Measurements from ENCODE around the gene PIH1D2. TPM values are rescaled to one million over a fixed set of nuclear protein-coding genes. Genes with fewer than 3 reads are reported as not detected.

The PIH1D2 gene
- total and polyA plus RNA-seq, 2 donors (not counting 3 experiments of a cell fraction or from before 2014, with no cell fraction given), result 0.51 to 1.3 TPM

- POLR2A ChIA-PET, result interaction anchor here (0.6 kb wide), 1 partner anchor 296 kb away, joined by 3 read pairs; no protein-coding TSS in a partner anchor
Measured at GRCh38 chr11:112121981-112122615, 48.3 kb upstream of the PIH1D2 start.

More at GRCh38 chr11:112121981-112122615, 48.3 kb upstream of the PIH1D2 start:
- BruUV-seq (replicated peaks), result no TSS peak
- TF ChIP-seq CTCF (IDR thresholded peaks at IDR 0.05; ENCODE audit: extremely low read depth in 1 of 2, insufficient read depth in 1 of 2, low read depth in 1 of 2, low read length in 2 of 2) (no peak), JUN (IDR thresholded peaks at IDR 0.05; ENCODE audit: borderline replicate concordance, insufficient read depth, insufficient read length, low read depth) (no peak), GATA2 (IDR thresholded peaks at IDR 0.05; ENCODE audit: insufficient read depth, insufficient read length, low read depth, low read length) (no peak), MYC (IDR thresholded peaks at IDR 0.05; ENCODE audit: low read depth, low read length) (no peak), POLR2A (IDR thresholded peaks at IDR 0.05; ENCODE audit: low read depth, low read length) (no peak), MAX (IDR thresholded peaks at IDR 0.05; ENCODE audit: insufficient read depth, insufficient read length) (no peak), FOS (IDR thresholded peaks at IDR 0.05; ENCODE audit: borderline replicate concordance, insufficient read depth, low read length) (no peak), EZH2 (IDR thresholded peaks at IDR 0.05; ENCODE audit: borderline replicate concordance, low read depth, low read length, severe bottlenecking) (no peak), POLR2AphosphoS5 (IDR thresholded peaks at IDR 0.05; ENCODE audit: insufficient read depth, low read depth, low read length) (no peak)
- Histone ChIP-seq H3K4me1 (ENCODE audit: control insufficient read depth, extremely low read depth, insufficient read depth, low read length) (peaks cover 22% of the 10 kb centered on the region), H3K9me1 (replicated peaks; ENCODE audit: control insufficient read depth, extremely low read depth, insufficient read depth, low read length) (no peaks in the 10 kb centered on the region), H4K20me1 (replicated peaks; ENCODE audit: control insufficient read depth, extremely low read depth, insufficient read depth, low read length) (no peaks in the 10 kb centered on the region), H3K27ac (ENCODE audit: insufficient read depth, low read depth, low read length) (no peak overlapping the region), H3K27me3 (ENCODE audit: control insufficient read depth in 2 of 2, insufficient read depth in 2 of 2, low read length in 2 of 2) (no peaks in the 10 kb centered on the region), H3K9ac (replicated peaks; ENCODE audit: extremely low read depth, insufficient read depth, low read length) (no peak overlapping the region), H3K4me3 (replicated peaks in 1 of 3; ENCODE audit: insufficient read depth in 1 of 3, low read depth in 1 of 3, low read length in 3 of 3) (no peak overlapping the region), H3K36me3 (ENCODE audit: control insufficient read depth in 2 of 2, extremely low read depth in 1 of 2, insufficient read depth in 2 of 2, low read length in 2 of 2) (no peaks in the 10 kb centered on the region), H3K79me2 (ENCODE audit: control insufficient read depth, insufficient read depth, low read length) (no peaks in the 10 kb centered on the region), H3K4me2 (ENCODE audit: insufficient read depth, low read length) (no peak overlapping the region), H3K9me3 (replicated peaks; ENCODE audit: control insufficient read depth, insufficient read depth, low read length) (no peaks in the 10 kb centered on the region), H2AFZ (ENCODE audit: low read depth, low read length) (no peak overlapping the region)
- dilution Hi-C loops (cut with MboI; ENCODE audit: extremely low pct_ligation_motif_present, low sequenced_read_pairs), result no loop called here
- DNase-seq (ENCODE audit: low read depth, low spot score), result no peak
- intact Hi-C loops (cut with micrococcal nuclease), result loop anchor here (2.0 kb wide), 1 partner anchor 43 kb away; the partner anchor contains the start of gene IL18
- CTCF ChIA-PET, result interaction anchor here (0.7 to 2.7 kb wide), 8 partner anchors 8 to 158 kb away, joined by 4 to 11 read pairs (median 7); partner anchors contain the start of gene BCO2
- no peak for FAIRE-seq

All from endothelial cell of umbilical vein (primary cell).